Brain pericyte (primary cell): ENCODE data around the gene PCSK5.
"Not testable (repeated sequence)": the region's sequence is repeated elsewhere in the genome, so short reads cannot be mapped to it uniquely, and the experiment has no call there.

Experiments
- DNase-seq: peaks from one replicate; pipeline ENCODE4 v3.0.0-alpha.2; 2012; ENCODE audit warnings: low read depth, low spot score

The PCSK5 gene

GRCh38 chr9:76310577-76310976 lies 420.1 kb downstream of the PCSK5 start:
- DNase-seq, result no peak

GRCh38 chr9:76310991-76311390 lies 420.5 kb downstream of the PCSK5 start:
- DNase-seq, result no peak

DNA sequence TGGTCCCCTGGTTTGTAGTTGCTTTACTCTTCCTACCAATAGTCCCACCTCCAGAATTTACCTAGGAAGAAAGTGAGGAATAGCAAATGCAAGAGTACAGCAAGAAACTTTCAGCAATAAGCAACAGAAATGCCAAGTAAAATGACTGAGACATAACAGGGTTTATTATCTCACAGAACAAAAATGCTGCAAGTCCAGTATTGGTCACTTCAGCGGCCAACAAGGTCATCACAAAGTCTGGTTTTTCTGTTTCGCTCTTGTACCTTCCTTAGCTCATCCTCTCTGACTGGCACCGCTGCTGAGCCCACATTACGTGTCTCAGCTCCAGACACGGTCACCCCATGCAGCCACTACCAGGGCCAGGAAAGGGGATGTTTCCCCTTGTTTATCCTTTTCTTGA lies 421.1 kb downstream of the PCSK5 start:
- DNase-seq, result no peak

- DNase-seq, result no peak
Measured at GRCh38 chr9:76313771-76314170, 423.3 kb downstream of the PCSK5 start.

- no peak for DNase-seq
Measured at GRCh38 chr9:76314321-76314720, 423.8 kb downstream of the PCSK5 start.

DNA sequence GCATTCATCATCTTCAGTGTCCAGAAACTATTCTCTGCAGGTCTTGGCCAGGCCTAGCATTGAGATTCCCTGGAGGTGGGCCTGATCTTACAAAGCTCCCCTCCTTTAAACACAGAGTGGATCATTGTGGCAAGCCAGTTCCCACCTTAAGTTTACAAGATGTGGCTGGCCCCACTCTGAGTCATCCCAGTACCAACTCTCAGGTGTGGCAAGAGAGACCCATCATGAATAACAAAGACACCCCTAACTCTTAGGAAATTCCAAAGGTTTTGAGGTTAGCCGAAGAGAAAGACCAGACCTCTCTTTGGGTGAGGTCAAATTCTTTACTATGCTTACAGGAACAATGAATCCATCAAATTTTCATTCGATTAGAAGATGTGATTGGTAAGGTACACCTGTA lies 425.6 kb downstream of the PCSK5 start:
- DNase-seq, result no peak

DNA sequence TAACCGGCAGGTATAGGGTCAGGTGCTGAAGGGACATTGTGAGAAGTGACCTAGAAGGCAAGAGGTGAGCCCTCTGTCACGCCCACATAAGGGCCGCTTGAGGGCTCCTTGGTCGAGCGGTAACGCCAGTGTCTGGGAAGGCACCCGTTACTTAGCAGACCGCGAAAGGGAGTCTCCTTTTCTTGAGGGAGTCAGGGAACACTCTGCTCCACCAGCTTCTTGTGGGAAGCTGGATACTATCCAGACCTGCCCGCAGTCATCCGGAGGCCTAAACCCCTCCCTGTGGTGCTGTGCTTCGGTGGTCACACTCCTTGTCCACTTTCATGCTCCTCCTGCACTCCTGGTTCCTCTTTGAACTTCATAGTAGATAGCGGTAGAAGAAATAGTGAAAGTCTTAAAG lies 429.0 kb downstream of the PCSK5 start:
- not testable (repeated sequence) for DNase-seq

DNA sequence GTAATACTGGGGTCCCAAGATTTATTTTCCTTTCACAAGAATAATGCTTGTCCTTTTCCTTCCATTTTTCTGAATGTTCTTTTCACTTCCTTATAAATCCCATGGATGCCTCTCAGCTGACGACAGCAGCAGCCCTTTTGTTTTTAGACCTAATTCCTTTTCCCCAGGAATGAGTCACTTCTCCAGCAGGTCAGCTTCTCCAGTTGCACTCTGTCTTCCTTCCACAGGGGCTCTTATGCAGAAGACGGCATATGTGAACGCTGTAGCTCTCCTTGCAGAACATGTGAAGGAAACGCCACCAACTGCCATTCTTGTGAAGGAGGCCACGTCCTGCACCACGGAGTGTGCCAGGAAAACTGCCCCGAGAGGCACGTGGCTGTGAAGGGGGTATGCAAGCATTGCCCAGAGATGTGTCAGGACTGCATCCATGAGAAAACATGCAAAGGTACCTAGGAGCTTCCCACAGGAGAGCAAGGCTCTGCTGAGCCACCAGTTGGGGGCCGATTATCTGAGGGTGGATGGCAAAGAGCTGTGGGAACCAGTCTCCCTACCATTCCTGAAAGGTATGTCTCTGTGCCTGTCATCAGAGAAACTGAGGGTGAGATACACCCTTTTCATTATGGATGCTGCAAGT lies 430.8 kb downstream of the PCSK5 start:
- DNase-seq, result peak; percentile 55

- no peak for DNase-seq
Measured at GRCh38 chr9:76322810-76323209, 432.3 kb downstream of the PCSK5 start.

GRCh38 chr9:76323490-76323889 lies 433.0 kb downstream of the PCSK5 start:
- DNase-seq, result no peak

GRCh38 chr9:76324030-76324429 lies 433.6 kb downstream of the PCSK5 start:
- DNase-seq, result not testable (repeated sequence)

DNA sequence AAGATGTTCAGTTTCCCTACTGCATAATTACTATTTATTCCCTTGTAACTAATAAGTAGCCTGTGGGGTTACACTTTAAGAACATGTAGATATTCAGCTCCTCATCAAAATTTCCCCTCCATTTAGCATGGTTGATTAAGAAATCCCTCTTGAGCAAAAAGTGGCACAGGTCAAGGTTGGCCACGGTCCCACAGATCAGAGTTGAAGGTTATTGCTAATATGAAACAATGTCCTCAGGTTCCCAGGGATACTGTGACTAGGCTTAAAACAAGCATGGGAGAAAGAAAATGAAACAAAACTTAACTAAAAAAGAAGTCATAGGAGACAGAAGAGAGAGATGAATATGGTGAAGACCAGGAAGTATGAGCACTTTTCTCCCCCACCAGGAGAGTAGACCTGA lies 439.6 kb downstream of the PCSK5 start:
- DNase-seq, result no peak

GRCh38 chr9:76333388-76333787 lies 442.9 kb downstream of the PCSK5 start:
- no peak for DNase-seq

DNA sequence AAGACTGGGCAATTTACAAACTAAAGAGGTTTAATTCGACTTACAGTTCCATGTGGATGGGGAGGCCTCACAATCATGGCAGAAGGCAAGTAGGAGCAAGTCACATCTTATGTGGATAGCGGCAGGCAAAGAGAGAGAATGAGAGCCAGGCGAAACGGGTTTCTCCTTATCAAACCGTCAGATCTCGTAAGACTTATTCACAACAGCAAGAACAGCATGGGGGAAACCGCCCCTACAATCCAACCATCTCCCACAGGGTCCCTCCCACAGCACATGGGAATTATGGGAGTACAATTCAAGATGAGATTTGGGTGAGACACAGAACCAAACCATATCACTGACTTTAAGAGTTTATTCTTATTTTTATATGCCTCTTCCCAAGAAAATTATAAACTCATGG lies 443.5 kb downstream of the PCSK5 start:
- DNase-seq, result no peak

- DNase-seq, result no peak
Measured at GRCh38 chr9:76336027-76336426, 445.6 kb downstream of the PCSK5 start.

GRCh38 chr9:76338418-76338817 lies 447.9 kb downstream of the PCSK5 start:
- no peak for DNase-seq

DNA sequence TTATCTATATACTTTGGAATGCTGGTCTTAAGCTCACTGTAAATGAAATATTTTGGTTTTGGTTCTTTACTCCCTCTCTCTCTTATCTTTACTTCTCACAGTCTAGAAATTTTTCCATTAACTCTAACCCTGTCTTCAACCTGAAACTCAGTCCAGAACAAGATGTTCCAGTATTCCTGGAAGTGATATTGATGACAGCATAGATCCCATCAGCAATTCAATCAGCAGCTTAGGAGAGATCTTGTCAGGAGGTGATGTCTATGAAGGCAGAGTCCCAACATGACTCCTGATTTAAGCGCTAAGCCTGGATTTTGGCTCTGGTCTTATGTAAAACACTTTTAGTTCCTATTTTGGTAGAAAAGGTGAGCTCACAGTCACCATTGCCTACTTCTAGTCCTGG lies 451.1 kb downstream of the PCSK5 start:
- DNase-seq, result no peak

DNA sequence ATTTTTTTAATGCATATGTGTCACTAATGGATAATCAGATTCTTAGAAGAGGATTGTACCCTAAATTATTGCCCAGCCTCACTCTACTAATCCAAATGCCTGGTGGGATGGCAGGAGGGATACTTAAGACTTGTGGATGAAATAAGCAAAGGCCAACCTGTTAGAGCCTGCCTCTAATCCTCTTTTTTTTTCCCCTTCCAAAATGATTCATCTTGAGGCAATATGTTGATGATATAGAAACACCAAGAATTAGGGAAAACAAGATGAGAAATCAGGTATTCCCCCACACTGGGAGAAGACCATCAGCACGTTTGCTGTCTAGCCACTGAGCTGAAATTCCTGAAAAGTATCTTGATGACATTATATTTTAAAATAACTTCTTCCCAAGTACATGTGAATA lies 451.7 kb downstream of the PCSK5 start:
- DNase-seq, result no peak

DNA sequence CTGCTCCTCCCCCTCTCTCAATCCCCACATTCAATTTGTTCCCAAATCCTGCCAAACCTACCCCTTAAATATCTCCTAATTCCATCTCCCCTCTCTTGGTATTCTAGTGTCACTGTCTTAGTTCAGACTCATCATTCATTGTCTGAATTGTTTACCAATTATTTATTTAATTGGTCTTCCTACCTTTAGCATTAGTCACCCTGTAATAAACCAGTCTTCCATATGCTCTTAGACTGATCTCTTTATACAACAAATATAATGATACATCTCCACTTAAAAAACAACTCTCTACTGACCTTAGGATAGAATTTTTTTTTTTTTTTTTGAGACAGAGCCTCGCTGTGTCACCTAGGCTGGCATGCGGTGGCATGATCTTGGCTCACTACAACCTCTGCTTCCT lies 452.4 kb downstream of the PCSK5 start:
- no peak for DNase-seq

- DNase-seq, result no peak
Measured at GRCh38 chr9:76349865-76350264, 459.4 kb downstream of the PCSK5 start.

DNA sequence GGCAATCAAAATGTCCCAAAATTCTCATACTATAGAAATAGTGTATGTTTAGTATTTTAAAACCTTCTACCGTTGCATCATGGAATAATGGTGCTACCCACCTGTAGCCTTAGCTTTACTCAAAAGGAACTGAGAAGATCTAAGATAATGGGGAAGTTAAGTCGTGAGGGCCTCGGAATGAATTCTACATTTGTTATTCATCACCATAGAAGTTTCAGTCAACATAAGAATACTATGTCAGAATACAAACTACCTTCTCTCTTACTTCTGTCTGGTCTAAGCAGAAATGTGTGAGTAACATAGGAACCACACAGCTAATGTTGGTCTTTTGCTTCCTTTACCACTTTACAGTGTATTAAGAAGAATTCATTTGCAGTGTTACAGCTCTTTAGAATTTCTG lies 460.5 kb downstream of the PCSK5 start:
- no peak for DNase-seq

GRCh38 chr9:76352026-76352620 lies 461.6 kb downstream of the PCSK5 start:
- DNase-seq, result no peak

- DNase-seq, result no peak
Measured at GRCh38 chr9:76353280-76353679, 462.8 kb downstream of the PCSK5 start.

DNA sequence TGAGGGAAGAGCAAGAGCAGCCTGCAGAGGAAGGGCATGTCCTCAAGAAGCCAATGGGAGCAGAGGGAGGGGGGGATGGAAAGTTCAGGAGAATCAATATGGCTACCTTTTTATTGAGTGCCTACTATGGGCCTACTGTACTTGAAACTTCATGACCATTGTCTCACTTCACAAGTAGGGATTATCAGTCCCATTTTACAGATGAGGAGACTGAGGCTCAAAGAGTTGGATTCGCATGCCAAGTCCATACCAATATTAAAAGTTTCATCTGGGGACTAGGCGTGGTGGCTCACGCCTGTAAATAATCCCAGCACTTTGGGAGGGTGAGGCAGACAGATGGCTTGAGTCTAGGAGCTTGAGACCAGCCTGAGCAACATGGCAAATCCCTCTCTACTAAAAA lies 463.7 kb downstream of the PCSK5 start:
- DNase-seq, result no peak
